ENCODE results near the gene STAM2.
A peak's percentile ranks its signal among the peaks of the same experiment; 100 is the strongest.
"Not testable (repeated sequence)": the region's sequence is repeated elsewhere in the genome, so short reads cannot be mapped to it uniquely, and the experiment has no call there.

The STAM2 gene

GRCh38 chr2:152197508-152198284 is 22.1 kb upstream of the STAM2 start:
- not testable (repeated sequence) for H3K36me3 ChIP-seq (ENCODE audit: control insufficient read depth, insufficient read depth, low read length); H3K4me3 ChIP-seq (ENCODE audit: extremely low read depth, insufficient read depth, low read length, poor library complexity, severe bottlenecking); H3K27ac ChIP-seq (ENCODE audit: low read depth, low read length, severe bottlenecking); H3K9me3 ChIP-seq (ENCODE audit: control insufficient read depth, low read length)
- H3K4me1 ChIP-seq (ENCODE audit: control insufficient read depth, insufficient read depth, low read length, poor library complexity, severe bottlenecking): peaks cover 11% of the 10 kb centered on the region
- 53 to 70% methylated on average over 1 of the region's 1 CpG for WGBS, 2 experiments (ENCODE audit: insufficient coverage in 2 of 2)

GRCh38 chr2:152189622-152190495 is 14.3 kb upstream of the STAM2 start:
- Histone ChIP-seq H3K9me3 (ENCODE audit: control insufficient read depth, low read length) (no peaks in the 10 kb centered on the region), H3K27ac (ENCODE audit: low read depth, low read length, severe bottlenecking) (no peak overlapping the region), H3K36me3 (ENCODE audit: control insufficient read depth, insufficient read depth, low read length) (no peaks in the 10 kb centered on the region), H3K4me3 (ENCODE audit: extremely low read depth, insufficient read depth, low read length, poor library complexity, severe bottlenecking) (no peak overlapping the region), H3K4me1 (ENCODE audit: control insufficient read depth, insufficient read depth, low read length, poor library complexity, severe bottlenecking) (no peaks in the 10 kb centered on the region)
- WGBS, 2 experiments (ENCODE audit: insufficient coverage in 2 of 2): 38 to 56% methylated on average over 4 of the region's 8 CpGs

- WGBS, 2 experiments (ENCODE audit: insufficient coverage in 2 of 2): no CpG with 5 or more reads among the region's 5 CpGs
- H3K4me1 ChIP-seq (ENCODE audit: control insufficient read depth, insufficient read depth, low read length, poor library complexity, severe bottlenecking); H3K4me3 ChIP-seq (ENCODE audit: extremely low read depth, insufficient read depth, low read length, poor library complexity, severe bottlenecking); H3K27ac ChIP-seq (ENCODE audit: low read depth, low read length, severe bottlenecking); H3K36me3 ChIP-seq (ENCODE audit: control insufficient read depth, insufficient read depth, low read length); H3K9me3 ChIP-seq (ENCODE audit: control insufficient read depth, low read length): not testable (repeated sequence)
Measured at GRCh38 chr2:152186808-152187207, 11.2 kb upstream of the STAM2 start.

GRCh38 chr2:152186262-152186661 is 10.7 kb upstream of the STAM2 start:
- Histone ChIP-seq H3K27ac (ENCODE audit: low read depth, low read length, severe bottlenecking) (no peak overlapping the region), H3K4me1 (ENCODE audit: control insufficient read depth, insufficient read depth, low read length, poor library complexity, severe bottlenecking) (no peaks in the 10 kb centered on the region)
- 80 to 93% methylated on average over 1 to 2 of the region's 3 CpGs for WGBS, 2 experiments (ENCODE audit: insufficient coverage in 2 of 2)

GRCh38 chr2:152183401-152184073 is 8.0 kb upstream of the STAM2 start:
- H3K9me3 ChIP-seq (ENCODE audit: control insufficient read depth, low read length): no peaks in the 10 kb centered on the region
- WGBS, 2 experiments (ENCODE audit: insufficient coverage in 2 of 2): no CpG with 5 or more reads among the region's 1 CpG
- no peak overlapping the region for H3K27ac ChIP-seq (ENCODE audit: low read depth, low read length, severe bottlenecking)
- no peaks in the 10 kb centered on the region for H3K36me3 ChIP-seq (ENCODE audit: control insufficient read depth, insufficient read depth, low read length)
- no peak overlapping the region for H3K4me3 ChIP-seq (ENCODE audit: extremely low read depth, insufficient read depth, low read length, poor library complexity, severe bottlenecking)
- H3K4me1 ChIP-seq (ENCODE audit: control insufficient read depth, insufficient read depth, low read length, poor library complexity, severe bottlenecking): no peaks in the 10 kb centered on the region

More at GRCh38 chr2:152186262-152186661, 10.7 kb upstream of the STAM2 start:
- no peak overlapping the region for H3K4me3 ChIP-seq (ENCODE audit: extremely low read depth, insufficient read depth, low read length, poor library complexity, severe bottlenecking)
- H3K9me3 ChIP-seq (ENCODE audit: control insufficient read depth, low read length): no peaks in the 10 kb centered on the region
- H3K36me3 ChIP-seq (ENCODE audit: control insufficient read depth, insufficient read depth, low read length): no peaks in the 10 kb centered on the region

- 94% methylated on average over 2 of the region's 7 CpGs for WGBS, 2 experiments (ENCODE audit: insufficient coverage in 2 of 2)
Measured at GRCh38 chr2:152177667-152178066, 2.1 kb upstream of the STAM2 start.

GRCh38 chr2:152176113-152176714 is 651 bp upstream of the STAM2 start:
- peak overlapping the region; percentile 99 for H3K27ac ChIP-seq (ENCODE audit: low read depth, low read length, severe bottlenecking)
- WGBS, 2 experiments (ENCODE audit: insufficient coverage in 2 of 2): 11 to 15% methylated on average over 18 of the region's 29 CpGs
- no peaks in the 10 kb centered on the region for H3K4me1 ChIP-seq (ENCODE audit: control insufficient read depth, insufficient read depth, low read length, poor library complexity, severe bottlenecking)
- no peaks in the 10 kb centered on the region for H3K9me3 ChIP-seq (ENCODE audit: control insufficient read depth, low read length)
- peak overlapping the region; percentile 75 for H3K4me3 ChIP-seq (ENCODE audit: extremely low read depth, insufficient read depth, low read length, poor library complexity, severe bottlenecking)
- H3K36me3 ChIP-seq (ENCODE audit: control insufficient read depth, insufficient read depth, low read length): no peaks in the 10 kb centered on the region

More at GRCh38 chr2:152177667-152178066, 2.1 kb upstream of the STAM2 start:
- H3K36me3 ChIP-seq (ENCODE audit: control insufficient read depth, insufficient read depth, low read length); H3K4me3 ChIP-seq (ENCODE audit: extremely low read depth, insufficient read depth, low read length, poor library complexity, severe bottlenecking); H3K27ac ChIP-seq (ENCODE audit: low read depth, low read length, severe bottlenecking); H3K9me3 ChIP-seq (ENCODE audit: control insufficient read depth, low read length); H3K4me1 ChIP-seq (ENCODE audit: control insufficient read depth, insufficient read depth, low read length, poor library complexity, severe bottlenecking): not testable (repeated sequence)

GRCh38 chr2:152175012-152175367 is 573 bp downstream of the STAM2 start:
- peak overlapping the region; percentile 75 for H3K4me3 ChIP-seq (ENCODE audit: extremely low read depth, insufficient read depth, low read length, poor library complexity, severe bottlenecking)
- no peaks in the 10 kb centered on the region for H3K9me3 ChIP-seq (ENCODE audit: control insufficient read depth, low read length)
- 0 to 2% methylated on average over 2 to 5 of the region's 10 CpGs for WGBS, 2 experiments (ENCODE audit: insufficient coverage in 2 of 2)
- H3K27ac ChIP-seq (ENCODE audit: low read depth, low read length, severe bottlenecking): peak overlapping the region; percentile 99
- H3K4me1 ChIP-seq (ENCODE audit: control insufficient read depth, insufficient read depth, low read length, poor library complexity, severe bottlenecking): no peaks in the 10 kb centered on the region
- no peaks in the 10 kb centered on the region for H3K36me3 ChIP-seq (ENCODE audit: control insufficient read depth, insufficient read depth, low read length)

- Histone ChIP-seq H3K27ac (ENCODE audit: low read depth, low read length, severe bottlenecking) (no peak overlapping the region), H3K36me3 (ENCODE audit: control insufficient read depth, insufficient read depth, low read length) (no peaks in the 10 kb centered on the region), H3K4me1 (ENCODE audit: control insufficient read depth, insufficient read depth, low read length, poor library complexity, severe bottlenecking) (no peaks in the 10 kb centered on the region), H3K9me3 (ENCODE audit: control insufficient read depth, low read length) (no peaks in the 10 kb centered on the region), H3K4me3 (ENCODE audit: extremely low read depth, insufficient read depth, low read length, poor library complexity, severe bottlenecking) (peak overlapping the region; percentile 75)
- WGBS, 2 experiments (ENCODE audit: insufficient coverage in 2 of 2): no CpG with 5 or more reads among the region's 7 CpGs
Measured at GRCh38 chr2:152174574-152174973, 989 bp downstream of the STAM2 start.

GRCh38 chr2:152173831-152174230 is 1.7 kb downstream of the STAM2 start:
- 83 to 100% methylated on average over 1 of the region's 2 CpGs for WGBS, 2 experiments (ENCODE audit: insufficient coverage in 2 of 2)
- Histone ChIP-seq H3K27ac (ENCODE audit: low read depth, low read length, severe bottlenecking) (no peak overlapping the region), H3K4me3 (ENCODE audit: extremely low read depth, insufficient read depth, low read length, poor library complexity, severe bottlenecking) (peak overlapping the region; percentile 75), H3K4me1 (ENCODE audit: control insufficient read depth, insufficient read depth, low read length, poor library complexity, severe bottlenecking) (no peaks in the 10 kb centered on the region), H3K36me3 (ENCODE audit: control insufficient read depth, insufficient read depth, low read length) (no peaks in the 10 kb centered on the region), H3K9me3 (ENCODE audit: control insufficient read depth, low read length) (no peaks in the 10 kb centered on the region)
